Panc1 (cell line): ENCODE results near the gene PGS1. TPM values are rescaled to one million over a fixed set of nuclear protein-coding genes. Genes with fewer than 3 reads are reported as not detected.

Experiments used
- ATAC-seq: fragments of 200-7000 bp; cut with Tn5 transposase; 2 replicates; pipeline ENCODE4 v1.9.1; 2020; ENCODE audit warnings: mild to moderate bottlenecking, moderate library complexity
- BruUV-seq: library from RNA; stranded (reverse); fragments of 400-500 nt; replicated peaks from 2 replicates; lab custom pipeline; 2021; lab: Mats Ljungman, UMichigan
- CTCF ChIA-PET: fragments of 300-600 bp; sonication (Branson Sonifier 250); formaldehyde crosslinking; loops from one replicate; lab custom pipeline; 2022; ENCODE audit warnings: antibody characterized with exemption; lab: Charles Lee
- POLR2A ChIA-PET: fragments of 300-600 bp; sonication (Branson Sonifier 250); formaldehyde crosslinking; loops from one replicate; lab custom pipeline; 2022; ENCODE audit warnings: antibody characterized with exemption; lab: Charles Lee
- DNase-seq: peaks from one replicate; pipeline ENCODE4 v3.0.0-alpha.2; 2010; ENCODE audit warnings: low read depth, low spot score
- H3K27ac ChIP-seq: 2 replicates; pipeline ENCODE4 v1.5.1; 2011; ENCODE audit warnings: mild to moderate bottlenecking, low read length, inconsistent platforms
- H3K27me3 ChIP-seq: fragments of 200-500 bp; sonication (Bioruptor generic); 2 replicates; pipeline ENCODE4 v1.6.0; 2014; ENCODE audit warnings: low read length, inconsistent platforms; ENCODE audit not compliant: control insufficient read depth, insufficient read depth
- H3K36me3 ChIP-seq: fragments of 200-500 bp; sonication (Bioruptor generic); 2 replicates; pipeline ENCODE4 v1.5.1; 2014; ENCODE audit warnings: inconsistent platforms, mild to moderate bottlenecking, low read length, moderate library complexity; ENCODE audit not compliant: control insufficient read depth, insufficient read depth
- H3K4me1 ChIP-seq: 2 replicates; pipeline ENCODE4 v1.5.1; 2011; ENCODE audit warnings: inconsistent platforms, mild to moderate bottlenecking, low read length, moderate library complexity; ENCODE audit not compliant: control insufficient read depth, insufficient read depth
- H3K4me3 ChIP-seq, 2 experiments: 2 replicates each; pipeline ENCODE4 v1.5.1; 2011 to 2012; ENCODE audit warnings: low read depth in 2 of 2, low read length in 2 of 2, mild to moderate bottlenecking in 2 of 2, inconsistent platforms in 1 of 2, moderate library complexity in 1 of 2
- H3K9me3 ChIP-seq: fragments of 200-500 bp; sonication (Bioruptor generic); 2 replicates; pipeline ENCODE4 v1.5.1; 2014; ENCODE audit warnings: low read depth, mild to moderate bottlenecking, inconsistent platforms, low read length, moderate library complexity; ENCODE audit not compliant: control insufficient read depth, insufficient read depth
- CTCF ChIP-seq: fragments of 450-650 bp; IDR thresholded peaks from 2 replicates; pipeline ENCODE4 v1.5.1; 2017; ENCODE audit warnings: mild to moderate bottlenecking
- POLR2AphosphoS5 ChIP-seq: IDR thresholded peaks from 2 replicates; pipeline ENCODE4 v1.6.1; 2012; ENCODE audit warnings: mild to moderate bottlenecking, low read depth, low read length, moderate library complexity
- REST ChIP-seq, 2 experiments: IDR thresholded peaks; 2 replicates each; pipeline ENCODE4 v1.6.1; 2011 to 2012; ENCODE audit warnings: low read depth in 2 of 2, control low read depth in 1 of 2, low read length in 1 of 2, mild to moderate bottlenecking in 1 of 2, moderate library complexity in 1 of 2; ENCODE audit not compliant: insufficient read depth in 1 of 2
- SIN3A ChIP-seq: IDR thresholded peaks from 2 replicates; pipeline ENCODE4 v1.6.1; 2012; ENCODE audit warnings: low read depth, mild to moderate bottlenecking, low read length, moderate library complexity, borderline replicate concordance; ENCODE audit not compliant: insufficient read depth
- TCF7L2 ChIP-seq: IDR thresholded peaks from 2 replicates; pipeline ENCODE4 v1.6.1; 2011; ENCODE audit warnings: mild to moderate bottlenecking, low read depth, low read length, inconsistent platforms
- in situ Hi-C: cut with HindIII; loops from 2 replicates; pipeline ENCODE4 v1.10.0; 2016; ENCODE audit warnings: low sequenced_read_pairs, low pct_unique_long_range_greater_than_20kb
- intact Hi-C: fragments of 100-400 bp; cut with micrococcal nuclease; formaldehyde crosslinking; loops from one replicate; pipeline ENCODE4 v1.10.0; 2022; ENCODE audit not compliant: unreplicated experiment
- total RNA-seq: library from RNA; stranded (reverse); gene quantifications from one replicate; pipeline ENCODE4 v1.2.1, GENCODE V29; 2021; ENCODE audit not compliant: unreplicated experiment

PGS1 gene
- total RNA-seq, 1 experiment from 2014 or later, result 47.5 TPM

GRCh38 chr17:78397681-78398101, 19.2 kb downstream of the PGS1 start:
- no peak for DNase-seq
- intact Hi-C loops, result no loop called here
- Histone ChIP-seq H3K27ac (no peak overlapping the region), H3K4me1 (no peaks in the 10 kb centered on the region), H3K36me3 (peaks cover 18% of the 10 kb centered on the region), H3K4me3 (no peak overlapping the region), H3K9me3 (no peaks in the 10 kb centered on the region), H3K27me3 (no peaks in the 10 kb centered on the region)
- ATAC-seq, result no peak
- no TSS peak for BruUV-seq
- ChIA-PET POLR2A (no interaction called here), CTCF (no interaction called here)
- in situ Hi-C loops, result no loop called here
- no peak for TF ChIP-seq CTCF
- TF ChIP-seq REST (IDR thresholded peaks at IDR 0.05; ENCODE audit: insufficient read depth in 1 of 2, low read depth in 2 of 2, low read length in 1 of 2), result no peak
- no peak for TF ChIP-seq SIN3A
- no peak for TF ChIP-seq POLR2AphosphoS5
- TF ChIP-seq TCF7L2, result no peak

- ChIA-PET POLR2A (interaction anchor here (0.7 kb wide), 1 partner anchor 23 kb away, joined by 3 read pairs; no protein-coding TSS in a partner anchor), CTCF (no interaction called here)
- in situ Hi-C loops, result no loop called here
- H3K9me3 ChIP-seq, result no peaks in the 10 kb centered on the region
- no peaks in the 10 kb centered on the region for H3K4me1 ChIP-seq
- H3K36me3 ChIP-seq, result peaks cover 18% of the 10 kb centered on the region
- no TSS peak for BruUV-seq
- DNase-seq, result no peak
- no peak for ATAC-seq
- intact Hi-C loops, result no loop called here
- H3K27me3 ChIP-seq, result no peaks in the 10 kb centered on the region
- no peak for TF ChIP-seq REST (IDR thresholded peaks at IDR 0.05; ENCODE audit: insufficient read depth in 1 of 2, low read depth in 2 of 2, low read length in 1 of 2)
- no peak for TF ChIP-seq CTCF
- no peak for TF ChIP-seq POLR2AphosphoS5
- no peak for TF ChIP-seq SIN3A
- TF ChIP-seq TCF7L2, result no peak
- no peak overlapping the region for H3K27ac ChIP-seq
- H3K4me3 ChIP-seq, result no peak overlapping the region
These were observed 19.9 kb downstream of the PGS1 start for GRCh38 chr17:78398390-78398789.
